C4-2B (cell line): Measurements from ENCODE around the gene ASPDH.
"Not testable (repeated sequence)": the region's sequence is repeated elsewhere in the genome, so short reads cannot be mapped to it uniquely, and the experiment has no call there.

ENCODE experiments used
- H3K27ac ChIP-seq: fragments of 450-650 bp; 2 replicates; pipeline ENCODE4 v1.5.1; 2017
- CTCF ChIP-seq: fragments of 450-650 bp; conservative IDR thresholded peaks from 2 replicates; pipeline ENCODE4 v1.5.1; 2017; ENCODE audit warnings: mild to moderate bottlenecking
- ZFX ChIP-seq: fragments of 450-650 bp; IDR thresholded peaks from 2 replicates; pipeline ENCODE4 v1.6.1; 2017

The ASPDH gene

GRCh38 chr19:50532952-50533351, 19.2 kb upstream of the ASPDH start:
- TF ChIP-seq ZFX (no peak), CTCF (no peak)
- H3K27ac ChIP-seq = no peak overlapping the region

- no peak for TF ChIP-seq CTCF
- TF ChIP-seq ZFX = no peak
These were observed 17.5 kb upstream of the ASPDH start for GRCh38 chr19:50531171-50531612.

GRCh38 chr19:50528052-50528451, 14.3 kb upstream of the ASPDH start:
- not testable (repeated sequence) for H3K27ac ChIP-seq

More at GRCh38 chr19:50531171-50531612, 17.5 kb upstream of the ASPDH start:
- no peak overlapping the region for H3K27ac ChIP-seq

GRCh38 chr19:50522881-50523280, 9.2 kb upstream of the ASPDH start:
- H3K27ac ChIP-seq = no peak overlapping the region
- no peak for TF ChIP-seq ZFX
- TF ChIP-seq CTCF = no peak

- no peak overlapping the region for H3K27ac ChIP-seq
- TF ChIP-seq CTCF = no peak
These were observed 7.2 kb upstream of the ASPDH start for GRCh38 chr19:50520822-50521465.

- no peak for TF ChIP-seq CTCF
- no peak for TF ChIP-seq ZFX
- H3K27ac ChIP-seq = no peak overlapping the region
These were observed 5.4 kb upstream of the ASPDH start for GRCh38 chr19:50519006-50519575.

- H3K27ac ChIP-seq = no peak overlapping the region
- no peak for TF ChIP-seq ZFX
- TF ChIP-seq CTCF = no peak; the same call in 1 of the 2 replicates
These were observed 4.6 kb upstream of the ASPDH start for GRCh38 chr19:50518091-50519005.
